Astrocyte (in vitro differentiated cells and primary cell): ENCODE data around the gene HM13. TPM values are rescaled to one million over a fixed set of nuclear protein-coding genes. Genes with fewer than 3 reads are reported as not detected.
A peak's percentile ranks its signal among the peaks of the same experiment; 100 is the strongest.

ENCODE experiments used
- DNase-seq: peaks from one replicate; pipeline ENCODE4 v3.0.0-alpha.2; 2010; ENCODE audit warnings: low read depth
- FAIRE-seq: peaks from 2 replicates; lab custom pipeline; 2011; peaks lifted over from hg19 to GRCh38; lab: Jason Lieb, UNC
- H2AFZ ChIP-seq: 2 replicates; pipeline ENCODE4 v1.6.0; 2012; ENCODE audit warnings: low read depth, low read length, inconsistent platforms
- H3K27ac ChIP-seq: 2 replicates; pipeline ENCODE4 v1.5.1; 2011; ENCODE audit warnings: low read depth, low read length, inconsistent platforms
- H3K27me3 ChIP-seq: 2 replicates; pipeline ENCODE4 v1.6.0; 2011; ENCODE audit warnings: low read length, inconsistent platforms; ENCODE audit not compliant: insufficient read depth
- H3K36me3 ChIP-seq: 2 replicates; pipeline ENCODE4 v1.5.1; 2011; ENCODE audit warnings: low read length, inconsistent platforms; ENCODE audit not compliant: insufficient read depth
- H3K4me1 ChIP-seq: 2 replicates; pipeline ENCODE4 v1.5.1; 2011; ENCODE audit warnings: low read length, inconsistent platforms; ENCODE audit not compliant: insufficient read depth
- H3K4me2 ChIP-seq: 2 replicates; pipeline ENCODE4 v1.6.0; 2012; ENCODE audit warnings: low read length, inconsistent platforms
- H3K4me3 ChIP-seq: 2 replicates; pipeline ENCODE4 v1.5.1; 2011; ENCODE audit warnings: low read depth, mild to moderate bottlenecking, low read length, inconsistent platforms; ENCODE audit not compliant: insufficient read depth
- H3K79me2 ChIP-seq: 2 replicates; pipeline ENCODE4 v1.6.0; 2012; ENCODE audit warnings: mild to moderate bottlenecking, low read length, inconsistent platforms; ENCODE audit not compliant: insufficient read depth
- H3K9ac ChIP-seq: 2 replicates; pipeline ENCODE4 v1.6.0; 2012; ENCODE audit warnings: mild to moderate bottlenecking, low read length, inconsistent platforms
- H3K9me3 ChIP-seq: 2 replicates; pipeline ENCODE4 v1.5.1; 2012; ENCODE audit warnings: low read depth, mild to moderate bottlenecking, low read length, inconsistent platforms; ENCODE audit not compliant: insufficient read depth
- H4K20me1 ChIP-seq: 2 replicates; pipeline ENCODE4 v1.6.0; 2012; ENCODE audit warnings: low read length, inconsistent platforms; ENCODE audit not compliant: insufficient read depth
- H3K27ac Mint-ChIP-seq: one replicate; pipeline ENCODE4 v1.8.0; 2021; ENCODE audit warnings: mild to moderate bottlenecking, mixed read lengths; ENCODE audit not compliant: unreplicated experiment
- H3K27me3 Mint-ChIP-seq: one replicate; pipeline ENCODE4 v1.8.0; 2021; ENCODE audit warnings: low read depth, mixed read lengths; ENCODE audit not compliant: unreplicated experiment
- H3K36me3 Mint-ChIP-seq: one replicate; pipeline ENCODE4 v1.8.0; 2021; ENCODE audit warnings: low read depth, mixed read lengths; ENCODE audit not compliant: unreplicated experiment
- H3K4me1 Mint-ChIP-seq: one replicate; pipeline ENCODE4 v1.8.0; 2021; ENCODE audit warnings: low read depth, mixed read lengths; ENCODE audit not compliant: unreplicated experiment
- H3K4me3 Mint-ChIP-seq: one replicate; pipeline ENCODE4 v1.8.0; 2021; ENCODE audit warnings: mild to moderate bottlenecking, moderate library complexity, mixed read lengths; ENCODE audit not compliant: unreplicated experiment
- H3K9me3 Mint-ChIP-seq: one replicate; pipeline ENCODE4 v1.8.0; 2021; ENCODE audit warnings: mild to moderate bottlenecking, mixed read lengths; ENCODE audit not compliant: unreplicated experiment
- CTCF ChIP-seq: IDR thresholded peaks from 2 replicates; pipeline ENCODE4 v1.5.1; 2011; ENCODE audit warnings: low read depth, mild to moderate bottlenecking, inconsistent platforms, low read length, moderate library complexity; ENCODE audit not compliant: insufficient read depth
- EZH2 ChIP-seq: IDR thresholded peaks from 2 replicates; pipeline ENCODE4 v1.6.1; 2012; ENCODE audit warnings: mild to moderate bottlenecking, low read length, inconsistent platforms; ENCODE audit not compliant: insufficient read depth
- total RNA-seq: library from RNA; stranded (reverse); gene quantifications from 2 replicates; pipeline ENCODE4 v1.2.1, GENCODE V29; 2021

The HM13 gene
- total RNA-seq, 1 donor from 2014 or later = 399 TPM

- H3K27ac Mint-ChIP-seq = no peak overlapping the region
- Histone ChIP-seq H3K36me3 (peaks cover 13% of the 10 kb centered on the region), H3K4me3 (peak overlapping the region; percentile 94), H3K27me3 (no peaks in the 10 kb centered on the region), H2AFZ (peak overlapping the region; percentile 93), H3K4me1 (peaks cover 21% of the 10 kb centered on the region), H3K9ac (peak overlapping the region; percentile 97), H3K79me2 (peaks cover 63% of the 10 kb centered on the region), H3K9me3 (no peaks in the 10 kb centered on the region), H3K27ac (peak overlapping the region; percentile 90), H3K4me2 (peak overlapping the region; percentile 98), H4K20me1 (peaks cover 48% of the 10 kb centered on the region)
- DNase-seq (no peak), FAIRE-seq (no peak)
- no peaks in the 10 kb centered on the region for H3K36me3 Mint-ChIP-seq
- H3K4me3 Mint-ChIP-seq = no peak overlapping the region
- H3K4me1 Mint-ChIP-seq = no peaks in the 10 kb centered on the region
- H3K27me3 Mint-ChIP-seq = peaks cover 6% of the 10 kb centered on the region
- no peaks in the 10 kb centered on the region for H3K9me3 Mint-ChIP-seq
- TF ChIP-seq EZH2 = no peak
- no peak for TF ChIP-seq CTCF
These were observed 981 bp downstream of the HM13 start for GRCh38 chr20:31515072-31515774.

- H3K9me3 ChIP-seq = no peaks in the 10 kb centered on the region
- Mint-ChIP-seq H3K4me3 (no peak overlapping the region), H3K4me1 (peaks cover 3% of the 10 kb centered on the region), H3K9me3 (no peaks in the 10 kb centered on the region), H3K36me3 (no peaks in the 10 kb centered on the region), H3K27ac (no peak overlapping the region), H3K27me3 (peaks cover 2% of the 10 kb centered on the region)
- peak overlapping the region; percentile 97 for H3K9ac ChIP-seq
- no peak overlapping the region for H2AFZ ChIP-seq
- FAIRE-seq (no peak), DNase-seq (no peak)
- no peak overlapping the region for H3K27ac ChIP-seq
- no peaks in the 10 kb centered on the region for H3K27me3 ChIP-seq
- peaks cover 13% of the 10 kb centered on the region for H3K36me3 ChIP-seq
- H3K4me3 ChIP-seq = peak overlapping the region; percentile 94
- peak overlapping the region; percentile 98 for H3K4me2 ChIP-seq
- peaks cover 68% of the 10 kb centered on the region for H3K79me2 ChIP-seq
- peaks cover 21% of the 10 kb centered on the region for H3K4me1 ChIP-seq
- H4K20me1 ChIP-seq = peaks cover 54% of the 10 kb centered on the region
- TF ChIP-seq CTCF (no peak), EZH2 (no peak)
These were observed 1.5 kb downstream of the HM13 start for GRCh38 chr20:31515775-31516107.

- DNase-seq (no peak), FAIRE-seq (no peak)
- Histone ChIP-seq H3K4me1 (peaks cover 21% of the 10 kb centered on the region), H2AFZ (no peak overlapping the region), H3K27ac (no peak overlapping the region), H3K4me2 (peak overlapping the region; percentile 98), H3K4me3 (peak overlapping the region; percentile 94), H3K9ac (peak overlapping the region; percentile 97), H4K20me1 (peaks cover 58% of the 10 kb centered on the region), H3K36me3 (peaks cover 13% of the 10 kb centered on the region), H3K79me2 (peaks cover 72% of the 10 kb centered on the region), H3K27me3 (no peaks in the 10 kb centered on the region), H3K9me3 (no peaks in the 10 kb centered on the region)
- no peaks in the 10 kb centered on the region for H3K9me3 Mint-ChIP-seq
- H3K27ac Mint-ChIP-seq = no peak overlapping the region
- no peaks in the 10 kb centered on the region for H3K36me3 Mint-ChIP-seq
- peaks cover 2% of the 10 kb centered on the region for H3K27me3 Mint-ChIP-seq
- no peak for TF ChIP-seq EZH2
- TF ChIP-seq CTCF = no peak
- no peak overlapping the region for H3K4me3 Mint-ChIP-seq
- H3K4me1 Mint-ChIP-seq = peaks cover 4% of the 10 kb centered on the region
These were observed 1.9 kb downstream of the HM13 start for GRCh38 chr20:31516166-31516565.
